ENCODE results near the gene AMPH.
"Not testable (repeated sequence)": the region's sequence is repeated elsewhere in the genome, so short reads cannot be mapped to it uniquely, and the experiment has no call there.

AMPH gene

DNA sequence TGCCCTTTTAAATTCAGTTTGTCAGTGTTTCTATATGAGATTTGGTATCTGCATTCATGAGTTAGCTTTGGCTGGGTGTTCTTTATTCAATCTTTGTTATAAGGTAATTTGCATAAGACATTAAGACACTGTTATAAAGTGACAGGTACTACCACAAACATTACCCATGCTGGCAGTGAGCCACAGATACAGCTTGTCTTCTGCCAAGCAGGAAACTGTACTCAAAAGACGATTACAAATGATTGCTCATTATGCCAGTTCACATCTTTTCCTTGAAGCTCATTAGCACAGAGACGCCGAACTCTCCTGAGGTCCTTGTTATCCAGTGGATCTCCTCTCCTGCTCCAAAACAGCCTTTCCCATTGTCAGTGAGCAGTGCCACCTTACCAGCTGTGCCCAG, 30.4 kb downstream of the AMPH start:
- no peak overlapping the region for H3K9ac ChIP-seq (ENCODE audit: low read length)
- H3K36me3 ChIP-seq (ENCODE audit: control insufficient read depth, insufficient read depth, low read length), result no peaks in the 10 kb centered on the region
- no peaks in the 10 kb centered on the region for H3K9me3 ChIP-seq (ENCODE audit: control insufficient read depth, low read length)
- no peaks in the 10 kb centered on the region for H3K4me1 ChIP-seq (ENCODE audit: control insufficient read depth, insufficient read depth, low read length)
- H3K27me3 ChIP-seq (ENCODE audit: control insufficient read depth, insufficient read depth, low read length), result no peaks in the 10 kb centered on the region
- H3K4me3 ChIP-seq (ENCODE audit: low read length), result no peak overlapping the region

DNA sequence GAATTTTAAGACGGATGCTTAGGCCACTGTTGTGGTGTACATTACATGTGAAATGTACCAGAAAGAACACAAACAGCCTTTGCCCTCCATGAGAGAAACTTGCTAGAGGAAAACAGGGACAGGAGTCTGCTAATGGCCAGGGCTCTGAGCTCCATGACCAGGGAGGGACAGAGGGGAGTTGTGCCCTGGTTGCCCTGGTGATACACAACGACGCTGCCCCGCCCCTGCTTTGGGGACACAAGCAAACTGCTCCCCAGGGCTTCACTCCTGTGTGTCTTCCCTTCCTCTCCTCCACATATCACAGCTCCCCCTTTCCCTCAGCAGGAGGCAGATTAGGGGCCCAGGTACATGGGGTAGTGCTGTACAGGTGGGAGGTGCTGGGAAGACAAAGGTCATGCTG, 36.2 kb downstream of the AMPH start:
- Histone ChIP-seq H3K4me1 (ENCODE audit: control insufficient read depth, insufficient read depth, low read length) (no peaks in the 10 kb centered on the region), H3K36me3 (ENCODE audit: control insufficient read depth, insufficient read depth, low read length) (no peaks in the 10 kb centered on the region), H3K4me3 (ENCODE audit: low read length) (no peak overlapping the region), H3K9me3 (ENCODE audit: control insufficient read depth, low read length) (no peaks in the 10 kb centered on the region), H3K27me3 (ENCODE audit: control insufficient read depth, insufficient read depth, low read length) (no peaks in the 10 kb centered on the region), H3K9ac (ENCODE audit: low read length) (no peak overlapping the region)

DNA sequence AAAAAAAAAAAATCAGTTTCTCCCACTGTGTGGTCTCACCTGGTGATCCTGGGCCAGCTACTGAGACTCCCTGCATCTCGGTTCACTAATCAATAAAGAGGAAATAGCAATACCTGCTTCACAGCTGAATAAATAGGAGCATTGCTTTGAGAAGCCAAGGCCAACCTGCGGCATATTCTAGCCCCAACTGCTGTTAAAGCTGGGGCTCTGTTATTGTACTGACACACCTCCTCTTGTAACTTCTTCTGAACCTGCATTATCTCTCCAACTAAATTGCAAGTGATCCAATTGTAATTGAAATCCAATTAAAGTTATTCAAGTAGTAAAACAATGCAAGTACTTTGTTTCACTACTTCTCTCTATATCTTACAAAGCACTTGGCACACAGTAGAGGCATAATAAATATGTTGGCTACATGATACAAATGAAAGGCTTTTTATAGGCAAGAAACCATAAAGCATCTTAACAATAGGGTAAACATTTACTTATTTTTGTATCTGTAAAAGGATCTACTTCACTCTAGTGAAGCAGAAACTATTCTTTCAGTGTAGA, 38.4 kb downstream of the AMPH start:
- Histone ChIP-seq H3K9ac (ENCODE audit: low read length) (no peak overlapping the region), H3K27me3 (ENCODE audit: control insufficient read depth, insufficient read depth, low read length) (no peaks in the 10 kb centered on the region), H3K36me3 (ENCODE audit: control insufficient read depth, insufficient read depth, low read length) (no peaks in the 10 kb centered on the region), H3K4me1 (ENCODE audit: control insufficient read depth, insufficient read depth, low read length) (no peaks in the 10 kb centered on the region), H3K4me3 (ENCODE audit: low read length) (no peak overlapping the region), H3K9me3 (ENCODE audit: control insufficient read depth, low read length) (no peaks in the 10 kb centered on the region)

DNA sequence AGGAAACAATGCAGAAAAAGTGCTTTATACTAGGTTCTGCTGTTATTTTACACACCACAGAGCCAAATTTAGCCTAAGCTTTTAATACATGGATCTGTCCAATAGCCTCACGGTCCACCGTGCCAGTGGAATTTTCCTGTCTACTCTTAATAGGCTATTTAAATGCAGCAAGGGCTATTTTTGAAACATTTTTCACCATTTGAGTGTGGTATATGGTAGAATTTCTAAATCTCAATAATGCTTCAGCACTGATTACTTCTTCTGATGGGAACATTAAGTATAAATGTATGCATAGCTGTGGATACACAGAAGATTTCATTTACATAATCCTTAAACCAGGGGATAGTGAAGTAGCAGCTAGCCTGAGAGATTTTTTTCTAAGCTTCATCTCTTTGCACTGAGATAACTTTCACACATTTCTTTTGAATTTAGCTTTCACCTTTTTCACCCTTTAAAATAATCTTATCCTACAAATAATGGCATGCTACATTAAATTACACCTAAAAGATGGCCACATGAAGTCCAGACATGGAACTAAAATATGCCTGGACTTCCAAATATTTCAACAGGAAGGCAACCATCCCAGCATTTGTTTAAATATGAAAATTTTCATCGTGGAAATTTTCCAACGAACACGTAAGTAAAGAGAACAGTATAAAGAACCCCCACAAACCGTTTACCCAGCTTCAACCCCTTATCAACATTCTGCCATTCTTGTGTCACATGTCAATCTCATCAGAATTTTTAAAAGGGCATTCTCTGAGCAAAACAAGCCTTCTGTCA, 45.4 kb downstream of the AMPH start:
- Histone ChIP-seq H3K36me3 (ENCODE audit: control insufficient read depth, insufficient read depth, low read length) (no peaks in the 10 kb centered on the region), H3K4me3 (ENCODE audit: low read length) (no peak overlapping the region), H3K9me3 (ENCODE audit: control insufficient read depth, low read length) (no peaks in the 10 kb centered on the region), H3K4me1 (ENCODE audit: control insufficient read depth, insufficient read depth, low read length) (no peaks in the 10 kb centered on the region), H3K27me3 (ENCODE audit: control insufficient read depth, insufficient read depth, low read length) (no peaks in the 10 kb centered on the region), H3K9ac (ENCODE audit: low read length) (no peak overlapping the region)

DNA sequence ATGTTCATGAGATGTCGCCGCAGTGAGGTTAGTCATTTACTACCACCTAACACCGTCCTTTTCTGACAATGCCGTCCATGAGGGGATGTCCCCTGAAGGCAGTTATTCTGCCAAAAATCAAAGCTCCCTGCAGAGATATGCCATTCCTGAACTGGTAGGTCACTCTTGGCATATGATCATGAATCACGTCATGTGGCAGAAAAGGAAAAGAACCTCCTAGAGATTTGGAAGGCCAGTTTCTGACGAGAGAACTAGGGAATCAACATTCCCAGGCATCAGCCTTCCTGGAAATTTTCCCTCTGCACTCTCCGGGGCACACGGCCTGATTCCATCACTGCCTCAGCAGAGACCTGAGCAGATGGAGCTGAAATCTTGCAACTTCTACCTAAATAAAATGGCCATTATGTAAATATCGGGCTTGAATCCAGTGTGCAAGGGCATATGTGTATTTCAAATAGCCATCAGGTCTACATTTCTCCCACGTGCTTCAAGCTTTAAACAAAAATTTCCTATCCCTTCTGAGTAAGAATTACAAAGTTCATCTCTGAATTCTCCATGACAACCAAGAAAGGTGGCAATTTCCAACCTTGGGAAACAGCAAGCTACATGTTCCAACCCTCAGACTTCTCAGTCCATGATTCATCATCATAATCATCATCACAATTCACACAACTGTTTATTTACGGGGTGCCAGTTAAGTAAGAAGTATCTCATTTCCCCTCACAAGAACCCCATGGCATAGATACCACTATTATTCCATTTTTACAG, 46.5 kb downstream of the AMPH start:
- Histone ChIP-seq H3K9ac (ENCODE audit: low read length) (no peak overlapping the region), H3K36me3 (ENCODE audit: control insufficient read depth, insufficient read depth, low read length) (no peaks in the 10 kb centered on the region), H3K9me3 (ENCODE audit: control insufficient read depth, low read length) (no peaks in the 10 kb centered on the region), H3K4me3 (ENCODE audit: low read length) (no peak overlapping the region), H3K27me3 (ENCODE audit: control insufficient read depth, insufficient read depth, low read length) (no peaks in the 10 kb centered on the region), H3K4me1 (ENCODE audit: control insufficient read depth, insufficient read depth, low read length) (no peaks in the 10 kb centered on the region)

DNA sequence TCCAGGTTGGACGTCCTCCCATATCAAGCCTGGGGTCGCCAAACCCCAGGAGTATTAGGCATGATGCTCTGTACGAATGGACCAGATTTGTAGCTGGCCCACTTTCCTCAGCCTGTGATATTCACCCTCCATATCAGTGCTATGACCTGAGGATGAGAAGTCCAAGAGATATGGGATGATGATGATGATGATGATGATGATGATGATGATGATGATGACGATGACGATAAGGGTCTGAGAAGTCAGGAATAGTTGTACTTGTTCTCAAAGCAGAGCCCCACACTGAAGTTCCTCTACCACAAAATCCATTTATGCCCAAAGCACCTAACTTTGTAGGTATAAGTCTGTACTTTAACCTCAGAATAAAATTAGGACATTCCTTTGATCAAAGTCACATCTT, 50.7 kb downstream of the AMPH start:
- Histone ChIP-seq H3K9ac (ENCODE audit: low read length) (no peak overlapping the region), H3K4me1 (ENCODE audit: control insufficient read depth, insufficient read depth, low read length) (no peaks in the 10 kb centered on the region), H3K9me3 (ENCODE audit: control insufficient read depth, low read length) (no peaks in the 10 kb centered on the region), H3K36me3 (ENCODE audit: control insufficient read depth, insufficient read depth, low read length) (no peaks in the 10 kb centered on the region), H3K27me3 (ENCODE audit: control insufficient read depth, insufficient read depth, low read length) (no peaks in the 10 kb centered on the region), H3K4me3 (ENCODE audit: low read length) (no peak overlapping the region)

DNA sequence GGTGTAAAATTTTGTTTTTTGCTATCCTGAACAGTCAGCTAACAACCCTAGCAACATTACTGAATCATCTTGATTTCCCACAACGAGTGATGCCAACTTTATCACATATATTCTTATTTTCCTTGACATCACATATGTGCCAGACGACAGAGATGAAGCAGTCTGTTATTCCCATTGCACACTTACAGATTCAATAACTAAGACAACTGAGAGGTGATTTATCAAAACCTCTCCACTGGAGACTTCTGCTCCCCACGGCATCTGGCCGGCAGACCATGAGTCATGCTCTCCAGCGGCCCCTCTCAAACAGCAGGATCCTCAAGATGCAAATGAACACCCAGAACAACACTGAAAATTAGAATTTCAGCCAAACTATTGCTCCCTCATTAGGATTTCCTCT, 57.1 kb downstream of the AMPH start:
- no peaks in the 10 kb centered on the region for H3K9me3 ChIP-seq (ENCODE audit: control insufficient read depth, low read length)
- H3K36me3 ChIP-seq (ENCODE audit: control insufficient read depth, insufficient read depth, low read length), result no peaks in the 10 kb centered on the region
- H3K4me3 ChIP-seq (ENCODE audit: low read length), result no peak overlapping the region
- no peaks in the 10 kb centered on the region for H3K4me1 ChIP-seq (ENCODE audit: control insufficient read depth, insufficient read depth, low read length)
- H3K9ac ChIP-seq (ENCODE audit: low read length), result no peak overlapping the region
- H3K27me3 ChIP-seq (ENCODE audit: control insufficient read depth, insufficient read depth, low read length), result no peaks in the 10 kb centered on the region

DNA sequence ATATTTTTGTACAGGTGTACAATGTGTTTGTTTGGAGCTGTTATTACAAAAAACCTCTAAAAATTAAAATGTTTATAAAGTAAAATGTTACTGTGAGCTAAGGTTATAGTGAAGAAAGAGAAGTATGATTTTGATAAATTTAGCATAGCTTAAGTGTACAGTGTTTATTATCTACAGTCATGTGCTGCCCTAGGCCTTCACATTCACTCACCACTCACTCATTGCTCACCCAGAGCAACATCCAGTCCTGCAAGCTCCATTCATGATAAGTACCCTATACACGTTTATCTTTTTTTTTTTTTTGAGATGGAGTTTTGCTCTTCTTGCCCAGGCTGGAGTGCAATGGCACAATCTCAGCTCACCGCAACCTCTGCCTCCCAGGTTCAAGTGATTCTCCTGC, 59.6 kb downstream of the AMPH start:
- not testable (repeated sequence) for H3K4me3 ChIP-seq (ENCODE audit: low read length); H3K9me3 ChIP-seq (ENCODE audit: control insufficient read depth, low read length); H3K27me3 ChIP-seq (ENCODE audit: control insufficient read depth, insufficient read depth, low read length); H3K9ac ChIP-seq (ENCODE audit: low read length); H3K4me1 ChIP-seq (ENCODE audit: control insufficient read depth, insufficient read depth, low read length); H3K36me3 ChIP-seq (ENCODE audit: control insufficient read depth, insufficient read depth, low read length)

DNA sequence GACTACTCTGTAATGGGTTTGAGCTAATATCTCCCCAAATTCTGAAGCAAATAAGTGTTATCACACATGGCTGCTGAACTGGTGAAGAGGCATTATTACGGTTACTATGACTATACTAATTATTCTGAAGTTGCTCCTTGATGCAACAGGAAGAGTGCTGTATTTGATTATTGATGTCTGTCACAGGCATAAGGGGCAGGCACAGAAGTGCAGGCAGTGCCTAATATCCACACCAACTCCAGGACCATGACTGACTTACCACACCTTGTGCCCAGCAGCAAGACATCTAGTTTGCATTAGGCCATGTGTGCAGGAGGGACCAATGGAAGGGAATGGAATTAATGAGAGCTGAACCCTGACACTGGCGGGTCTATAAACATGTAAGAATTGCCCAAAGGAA, 62.7 kb downstream of the AMPH start:
- no peaks in the 10 kb centered on the region for H3K9me3 ChIP-seq (ENCODE audit: control insufficient read depth, low read length)
- no peak overlapping the region for H3K4me3 ChIP-seq (ENCODE audit: low read length)
- H3K4me1 ChIP-seq (ENCODE audit: control insufficient read depth, insufficient read depth, low read length), result no peaks in the 10 kb centered on the region
- H3K36me3 ChIP-seq (ENCODE audit: control insufficient read depth, insufficient read depth, low read length), result no peaks in the 10 kb centered on the region
- H3K27me3 ChIP-seq (ENCODE audit: control insufficient read depth, insufficient read depth, low read length), result no peaks in the 10 kb centered on the region
- H3K9ac ChIP-seq (ENCODE audit: low read length), result no peak overlapping the region

DNA sequence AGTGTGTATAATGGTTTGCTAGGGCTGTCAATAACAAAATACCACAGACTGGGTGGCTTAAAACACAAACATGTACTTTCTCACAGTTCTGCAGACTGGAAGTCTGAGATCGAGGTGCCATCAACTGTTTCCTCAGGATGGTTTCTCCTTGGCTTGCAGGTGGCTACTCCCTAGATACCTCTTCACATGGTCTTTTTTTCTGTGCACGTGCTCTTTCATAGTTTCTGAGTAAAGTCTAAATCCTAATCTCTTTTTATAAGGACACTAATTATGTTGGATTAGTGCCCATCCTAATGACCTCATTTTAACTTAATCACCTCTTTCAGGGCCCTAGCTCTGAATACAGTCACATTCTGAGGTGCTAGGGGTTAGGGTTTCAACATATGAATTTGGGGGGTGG, 65.9 kb downstream of the AMPH start:
- Histone ChIP-seq H3K4me1 (ENCODE audit: control insufficient read depth, insufficient read depth, low read length) (no peaks in the 10 kb centered on the region), H3K27me3 (ENCODE audit: control insufficient read depth, insufficient read depth, low read length) (no peaks in the 10 kb centered on the region), H3K4me3 (ENCODE audit: low read length) (no peak overlapping the region), H3K36me3 (ENCODE audit: control insufficient read depth, insufficient read depth, low read length) (no peaks in the 10 kb centered on the region), H3K9me3 (ENCODE audit: control insufficient read depth, low read length) (no peaks in the 10 kb centered on the region), H3K9ac (ENCODE audit: low read length) (no peak overlapping the region)

DNA sequence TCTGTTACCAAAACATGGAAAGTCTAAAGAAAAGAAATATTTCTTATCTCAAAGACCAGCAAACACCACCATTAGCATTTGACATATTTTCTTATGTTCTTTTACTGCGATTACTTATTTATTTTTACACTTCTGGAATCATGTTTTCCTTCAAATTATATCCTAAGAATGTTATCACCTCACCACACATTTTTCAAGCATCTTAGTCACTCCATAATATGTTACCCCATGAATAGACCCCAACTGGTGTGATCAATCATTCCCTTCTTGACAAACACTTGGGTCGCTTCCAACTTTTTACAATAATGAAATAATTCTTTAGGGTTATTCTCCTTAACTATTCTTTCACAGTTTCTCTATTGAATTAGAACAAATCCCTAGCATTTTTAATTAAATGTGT, 67.4 kb downstream of the AMPH start:
- Histone ChIP-seq H3K36me3 (ENCODE audit: control insufficient read depth, insufficient read depth, low read length) (no peaks in the 10 kb centered on the region), H3K9me3 (ENCODE audit: control insufficient read depth, low read length) (no peaks in the 10 kb centered on the region), H3K4me3 (ENCODE audit: low read length) (no peak overlapping the region), H3K4me1 (ENCODE audit: control insufficient read depth, insufficient read depth, low read length) (no peaks in the 10 kb centered on the region), H3K27me3 (ENCODE audit: control insufficient read depth, insufficient read depth, low read length) (no peaks in the 10 kb centered on the region), H3K9ac (ENCODE audit: low read length) (no peak overlapping the region)

DNA sequence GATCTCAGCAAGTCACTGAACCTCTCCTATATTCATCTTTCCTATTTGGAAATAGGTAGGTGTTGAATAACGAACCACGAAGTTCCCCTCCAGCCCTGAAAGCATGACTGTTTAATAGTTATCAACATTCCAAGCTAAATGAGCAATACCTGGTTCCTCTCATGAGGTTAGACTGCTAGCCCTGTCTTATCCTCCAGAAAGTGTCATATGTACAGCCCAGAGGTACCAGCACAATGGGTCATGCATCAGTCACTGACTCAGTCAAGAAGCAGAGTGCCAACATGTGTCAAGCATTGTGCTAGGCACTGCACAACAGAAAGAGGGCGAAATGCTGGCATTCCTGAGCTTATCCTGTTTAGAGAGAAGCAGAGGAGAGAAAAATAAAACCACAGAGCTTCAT, 70.0 kb downstream of the AMPH start:
- H3K27me3 ChIP-seq (ENCODE audit: control insufficient read depth, insufficient read depth, low read length), result no peaks in the 10 kb centered on the region
- no peak overlapping the region for H3K4me3 ChIP-seq (ENCODE audit: low read length)
- H3K9ac ChIP-seq (ENCODE audit: low read length), result no peak overlapping the region
- H3K9me3 ChIP-seq (ENCODE audit: control insufficient read depth, low read length), result no peaks in the 10 kb centered on the region
- no peaks in the 10 kb centered on the region for H3K4me1 ChIP-seq (ENCODE audit: control insufficient read depth, insufficient read depth, low read length)
- H3K36me3 ChIP-seq (ENCODE audit: control insufficient read depth, insufficient read depth, low read length), result no peaks in the 10 kb centered on the region
